ENCODE data around the gene USP54. TPM values are rescaled to one million over a fixed set of nuclear protein-coding genes. Genes with fewer than 3 reads are reported as not detected.
A peak's percentile ranks its signal among the peaks of the same experiment; 100 is the strongest.

USP54 gene
- total and polyA plus RNA-seq, 2 of the 13 experiments (the other 11 are each of a cell fraction or from before 2014, with no cell fraction given), result 18.1 to 25.0 TPM

GRCh38 chr10:73625884-73626752 is 35.0 kb upstream of the USP54 start (continued):
- TF ChIP-seq MYPOP (CRISPR knock-in tag; IDR thresholded peaks at IDR 0.05) (0 out of 2 replicates have a peak, but pooled peaks have one; percentile 26), ZNF850 (CRISPR knock-in tag; conservative IDR thresholded peaks at IDR 0.05) (no peak), LRRFIP1 (CRISPR knock-in tag; conservative IDR thresholded peaks at IDR 0.05) (no peak), MEF2D (CRISPR knock-in tag; IDR thresholded peaks at IDR 0.05) (0 out of 2 replicates have a peak, but pooled peaks have one; percentile 40), ELF1 (CRISPR knock-in tag; IDR thresholded peaks at IDR 0.05) (peak; percentile 26; the same call in 1 of the 2 replicates), IRF1 (CRISPR knock-in tag; IDR thresholded peaks at IDR 0.05; ENCODE audit: low read depth) (no peak), BHLHE40 (IDR thresholded peaks at IDR 0.05; ENCODE audit: low read length) (no peak), CREBL2 (CRISPR knock-in tag; IDR thresholded peaks at IDR 0.05; ENCODE audit: borderline replicate concordance) (peak; percentile 63; the same call in 1 of the 2 replicates), ARID5B (CRISPR knock-in tag; IDR thresholded peaks at IDR 0.05) (no peak; the same call in 1 of the 2 replicates), ZNF879 (CRISPR knock-in tag; IDR thresholded peaks at IDR 0.05) (0 out of 2 replicates have a peak, but pooled peaks have one; percentile 50), HDAC2 (CRISPR knock-in tag; IDR thresholded peaks at IDR 0.05) (peak; percentile 66; the same call in 1 of the 2 replicates), NFIC (IDR thresholded peaks at IDR 0.05; ENCODE audit: low read length) (no peak), ATAD3A (CRISPR knock-in tag; IDR thresholded peaks at IDR 0.05) (no peak), ZNF558 (CRISPR knock-in tag; IDR thresholded peaks at IDR 0.05; ENCODE audit: borderline replicate concordance) (no peak), ZGPAT (CRISPR knock-in tag; IDR thresholded peaks at IDR 0.05) (peak; percentile 65; the same call in 1 of the 2 replicates), JUNB (CRISPR knock-in tag; IDR thresholded peaks at IDR 0.05; ENCODE audit: borderline replicate concordance) (no peak), CREB1 (IDR thresholded peaks at IDR 0.05) (no peak), CREB1 (CRISPR knock-in tag; IDR thresholded peaks at IDR 0.05) (no peak)
